HG03558 (cell line): ENCODE data around the gene CDH23.

Source experiments
- ATAC-seq: cut with Tn5 transposase; IDR thresholded peaks from one replicate; pipeline ENCODE4 v1.9.1; 2021; ENCODE audit warnings: moderate number of reproducible peaks; ENCODE audit not compliant: unreplicated experiment; ENCODE audit errors: extremely low read depth

Gene CDH23

DNA sequence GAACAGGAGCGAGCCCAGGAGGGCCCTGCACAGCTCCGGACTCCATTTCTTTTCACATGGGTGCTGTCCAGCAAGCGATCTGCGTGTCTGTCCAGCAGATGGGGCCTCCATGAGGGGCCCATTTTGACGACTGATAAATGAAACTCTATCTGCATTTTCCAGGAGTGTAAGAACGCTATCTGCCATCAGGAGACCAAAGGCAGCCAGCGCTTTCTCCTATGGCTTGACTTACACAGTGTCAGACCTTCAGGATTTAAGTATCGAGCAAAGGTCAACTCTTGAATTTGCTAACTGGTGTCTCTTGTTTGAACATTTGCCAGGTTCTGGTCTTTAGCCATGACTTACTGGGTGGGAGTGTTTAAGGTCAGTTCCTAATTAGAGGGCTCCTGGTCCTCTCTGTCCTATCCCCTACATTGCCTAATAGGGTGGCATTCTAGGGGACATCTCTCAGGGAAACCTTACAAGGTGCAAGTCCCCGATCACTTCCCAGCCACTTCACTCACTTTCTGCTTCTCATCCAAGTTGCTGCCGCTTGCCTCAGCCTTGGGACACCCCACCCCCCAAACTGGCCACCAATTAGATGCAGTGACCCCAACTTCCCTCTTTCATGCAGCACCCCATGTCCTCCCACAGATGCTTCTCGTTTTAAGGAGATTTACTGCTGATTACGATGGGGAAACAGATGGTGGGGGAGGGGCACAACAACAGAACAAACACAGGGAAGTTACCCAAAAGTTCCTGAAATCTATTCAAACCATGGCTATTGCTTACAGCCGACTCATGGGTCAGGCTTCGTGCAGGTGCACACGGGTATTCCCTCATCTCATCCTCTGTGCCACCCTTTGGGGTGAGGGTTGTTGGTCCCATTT is 356.6 kb downstream of the CDH23 start:
- ATAC-seq = no peak

GRCh38 chr10:71753960-71754505 is 357.3 kb downstream of the CDH23 start:
- no peak for ATAC-seq

DNA sequence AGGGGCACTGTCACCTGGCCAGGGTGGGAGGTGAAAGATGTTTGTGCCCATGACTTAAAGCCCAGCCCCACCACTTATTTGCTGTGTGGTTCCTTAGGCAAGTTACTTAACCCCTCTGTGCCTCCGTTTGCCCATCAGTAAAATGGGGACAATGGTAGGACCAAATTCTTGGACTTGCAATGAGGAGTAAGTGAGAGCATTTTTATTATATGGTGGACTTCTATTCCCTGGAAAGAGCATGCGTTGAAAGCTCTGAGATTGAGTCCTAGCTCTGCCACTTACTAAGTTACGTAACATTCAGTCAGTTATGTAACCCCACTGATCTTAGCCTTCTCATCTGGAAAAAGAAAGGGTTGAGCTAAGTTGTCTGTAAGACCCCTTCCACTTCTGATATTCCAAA is 357.8 kb downstream of the CDH23 start:
- no peak for ATAC-seq

- ATAC-seq = no peak
Measured at GRCh38 chr10:71755179-71755879, 358.6 kb downstream of the CDH23 start.

GRCh38 chr10:71756311-71757191 is 359.8 kb downstream of the CDH23 start:
- ATAC-seq = no peak

GRCh38 chr10:71757399-71757922 is 360.7 kb downstream of the CDH23 start:
- ATAC-seq = no peak

DNA sequence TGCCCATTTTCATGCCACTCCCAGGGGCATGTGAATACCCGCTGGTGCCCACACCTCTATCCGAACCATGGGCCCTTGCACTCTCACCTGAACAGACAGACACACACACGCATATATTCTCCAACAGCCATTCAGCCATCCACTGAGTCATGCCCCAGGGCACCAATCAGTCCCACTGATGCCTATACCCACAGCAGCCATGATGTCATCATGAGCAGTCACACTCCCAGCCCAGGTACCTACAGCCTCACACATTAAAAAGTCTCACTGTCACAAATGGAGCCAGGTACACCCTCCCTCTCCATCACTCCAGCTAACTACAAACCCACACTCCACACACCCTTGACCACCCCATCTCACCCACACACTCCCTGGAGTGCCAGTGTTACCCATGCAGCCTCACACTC is 364.4 kb downstream of the CDH23 start:
- no peak for ATAC-seq

DNA sequence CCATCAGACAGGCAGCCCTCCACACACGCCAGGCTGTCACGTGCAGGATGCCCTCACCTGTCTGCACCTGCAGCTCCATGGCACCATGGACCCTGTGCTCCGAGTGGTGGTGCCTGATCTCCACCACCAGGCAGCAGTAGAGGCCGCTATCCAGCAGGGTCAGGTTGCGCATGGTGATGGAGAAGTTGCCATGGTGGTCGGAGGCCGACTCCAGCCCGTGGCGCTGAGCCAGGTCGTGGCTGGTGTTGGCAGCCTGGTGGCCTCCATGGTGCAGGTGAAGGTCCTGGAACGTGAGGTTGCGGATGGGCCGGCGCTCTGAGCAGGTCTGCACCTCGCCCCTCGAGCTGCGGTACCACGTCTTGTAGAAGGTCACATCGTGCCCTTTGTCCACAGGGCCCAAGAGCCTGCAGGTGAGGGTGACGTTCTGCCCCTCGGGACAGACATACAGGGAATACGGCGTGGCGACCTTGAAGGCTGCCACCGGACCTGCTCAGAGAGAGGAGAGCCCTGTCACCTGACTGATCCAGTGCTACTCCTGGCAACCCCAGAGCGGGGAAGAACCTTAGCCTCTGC is 364.9 kb downstream of the CDH23 start:
- no peak for ATAC-seq

DNA sequence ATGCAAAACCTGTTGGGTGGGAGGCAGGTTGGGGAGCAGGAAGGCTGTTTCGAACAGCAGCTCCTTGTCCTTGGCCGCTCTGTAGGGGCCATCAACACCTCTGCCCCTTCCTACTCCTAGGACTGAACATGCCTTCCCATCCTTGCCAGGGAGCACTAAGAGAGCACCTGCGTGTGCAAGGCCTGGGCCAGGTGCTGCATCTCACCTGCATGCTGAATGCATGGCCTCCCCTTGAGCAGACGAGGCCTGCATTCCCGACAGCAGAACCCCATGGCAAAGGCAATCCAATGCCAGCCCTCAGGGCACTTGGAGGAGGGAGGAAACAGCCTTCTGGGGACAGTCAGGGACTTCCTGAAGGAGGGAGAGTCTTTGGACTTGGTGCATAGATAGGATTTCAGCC is 365.6 kb downstream of the CDH23 start:
- ATAC-seq = no peak

DNA sequence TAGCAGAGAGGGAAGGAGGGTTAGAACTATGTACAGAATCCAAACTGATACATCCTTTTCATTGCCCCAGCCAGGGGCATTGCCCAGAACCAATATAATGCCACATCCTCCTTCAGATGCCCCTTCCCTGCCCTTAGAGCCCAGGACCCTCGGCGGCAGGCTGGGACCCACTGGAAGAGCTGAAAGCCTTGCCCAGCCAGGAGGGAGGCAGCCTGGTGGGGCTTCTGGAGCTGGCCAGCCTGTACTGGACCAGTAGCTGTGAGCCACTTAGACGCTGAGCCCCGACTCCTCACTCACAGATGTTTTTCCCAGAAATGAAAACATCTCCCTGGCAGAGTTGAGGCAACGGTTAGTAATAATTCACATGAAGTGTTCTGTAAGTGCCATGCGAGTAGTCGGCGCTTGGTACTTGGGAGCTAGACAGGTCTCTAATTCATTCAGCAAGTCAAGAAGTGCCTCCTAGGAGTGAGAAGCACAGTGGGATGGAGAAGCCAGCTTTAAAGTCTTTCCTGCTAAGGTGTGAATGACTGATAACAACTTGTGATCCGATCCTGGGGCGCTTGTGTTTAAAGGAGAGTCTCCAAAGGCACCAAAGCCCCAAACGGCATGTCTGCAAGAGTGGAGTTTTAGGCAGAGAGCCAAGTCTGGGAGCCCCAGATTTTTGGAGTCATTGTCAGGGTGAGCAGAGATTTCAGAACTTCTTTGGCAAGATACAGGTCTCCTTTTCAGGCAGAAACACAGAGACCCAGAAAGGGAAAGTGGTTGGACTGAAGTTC is 366.8 kb downstream of the CDH23 start:
- no peak for ATAC-seq

GRCh38 chr10:71765176-71765904 is 368.6 kb downstream of the CDH23 start:
- ATAC-seq = no peak

GRCh38 chr10:71765906-71766716 is 369.4 kb downstream of the CDH23 start:
- ATAC-seq = no peak

DNA sequence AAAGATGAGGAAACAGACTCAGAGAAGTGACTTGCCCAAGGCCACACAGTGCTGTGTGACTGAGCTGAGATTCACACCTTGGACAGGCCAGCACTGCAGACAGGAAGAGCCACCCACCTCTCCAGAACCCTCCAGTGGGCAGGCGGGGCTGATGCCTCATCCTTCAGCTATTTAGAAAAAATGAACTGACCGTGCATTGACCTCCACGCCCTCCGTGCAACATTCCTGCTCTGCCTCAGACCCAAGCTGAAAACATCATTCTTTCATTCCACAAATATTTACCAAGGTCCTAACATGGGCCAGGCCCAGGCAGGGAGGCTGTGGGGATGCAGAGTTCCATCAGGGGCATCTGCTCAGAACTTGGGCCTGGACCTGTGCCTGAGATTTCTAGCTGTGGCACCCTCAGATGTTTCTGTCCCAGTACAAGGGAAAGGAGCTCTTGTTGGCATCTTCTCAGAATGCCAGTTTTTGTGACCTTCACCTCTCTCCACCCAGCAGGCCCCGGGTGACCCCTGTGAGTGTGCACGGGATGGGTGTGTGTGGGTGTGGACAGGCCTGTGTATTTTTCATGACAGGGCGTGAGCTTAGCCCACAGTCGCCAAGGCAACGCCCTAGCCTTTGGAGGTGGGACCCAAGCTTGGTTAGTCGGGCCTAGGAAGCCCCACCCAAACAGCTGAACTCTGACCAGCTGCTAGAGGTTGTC is 370.1 kb downstream of the CDH23 start:
- ATAC-seq = no peak

DNA sequence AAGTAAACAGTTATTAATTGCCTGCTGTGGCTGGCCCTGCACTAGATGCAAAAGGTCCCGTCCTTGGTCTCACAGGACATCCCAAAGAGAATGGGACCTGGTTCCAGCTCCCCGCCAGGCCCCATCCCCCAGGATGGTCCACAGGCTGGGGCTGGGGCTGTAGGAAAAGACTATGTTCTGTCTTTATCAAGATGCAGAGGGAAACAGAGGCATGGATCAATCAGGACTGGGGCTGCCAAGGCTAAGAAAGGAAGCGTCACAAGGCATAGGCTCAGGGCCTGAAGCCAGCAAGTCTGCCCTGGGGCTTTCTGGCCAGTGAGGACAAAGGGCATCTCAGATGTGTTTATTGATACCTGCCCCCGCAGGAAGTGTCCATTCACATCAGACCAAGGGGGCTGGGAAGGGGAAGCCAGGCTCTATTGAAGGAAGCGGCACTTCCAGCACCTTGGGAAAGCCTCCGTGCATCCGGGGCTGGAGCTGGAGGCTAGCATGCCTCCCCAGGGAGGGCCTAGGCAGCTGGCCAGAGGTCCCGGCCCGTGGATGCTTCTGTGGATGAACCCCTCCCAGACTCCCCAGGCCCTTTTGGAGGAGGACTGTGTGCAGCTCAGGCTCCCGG is 370.8 kb downstream of the CDH23 start:
- no peak for ATAC-seq

DNA sequence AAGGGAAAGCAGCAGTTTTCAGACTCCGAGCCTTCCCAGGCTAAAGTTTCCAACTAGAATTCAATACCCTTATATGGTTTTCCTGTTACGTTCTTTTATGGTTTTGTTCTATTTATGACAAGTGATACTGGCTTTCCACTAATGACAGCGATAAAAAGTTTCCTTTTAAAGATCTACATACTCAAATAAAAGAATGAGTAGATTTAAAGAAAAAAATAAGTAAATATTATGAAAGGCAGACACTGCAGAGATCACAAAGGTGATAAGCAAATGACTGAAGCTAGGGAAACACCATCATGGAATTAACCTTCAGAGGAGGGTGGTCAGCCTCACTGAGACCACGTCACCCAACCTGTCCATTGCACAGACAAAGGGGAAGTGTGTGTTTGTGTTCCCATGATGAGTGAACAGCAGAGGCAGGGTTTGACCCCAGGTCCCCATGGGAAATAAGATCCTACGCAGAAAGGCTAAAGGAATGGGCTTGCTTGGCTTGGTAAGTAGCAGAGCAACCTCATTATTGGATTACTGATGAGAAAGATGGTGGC is 372.6 kb downstream of the CDH23 start:
- peak; percentile 19 for ATAC-seq

DNA sequence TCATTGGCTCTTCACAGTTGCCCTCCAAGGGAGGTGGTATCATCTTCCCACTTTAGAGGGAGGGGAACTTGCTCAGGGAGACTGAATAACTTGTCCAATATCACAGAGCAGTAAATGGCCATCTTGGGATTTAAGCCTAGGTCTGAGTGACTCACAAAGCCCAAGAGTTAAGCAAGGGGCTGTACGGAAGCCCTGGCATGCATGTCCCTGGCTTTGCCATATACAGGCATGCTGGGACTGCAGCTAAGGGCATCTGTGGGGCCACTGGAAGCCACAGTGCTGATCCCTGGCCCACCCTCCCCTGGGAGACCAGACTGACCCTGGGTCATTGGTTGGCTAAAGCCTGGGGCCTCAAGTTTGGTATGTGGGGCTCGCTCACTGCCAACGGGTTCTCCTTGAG is 373.5 kb downstream of the CDH23 start:
- no peak for ATAC-seq
